ENCODE measurements around the gene GSTO1.
A peak's percentile ranks its signal among the peaks of the same experiment; 100 is the strongest.

The GSTO1 gene

DNA sequence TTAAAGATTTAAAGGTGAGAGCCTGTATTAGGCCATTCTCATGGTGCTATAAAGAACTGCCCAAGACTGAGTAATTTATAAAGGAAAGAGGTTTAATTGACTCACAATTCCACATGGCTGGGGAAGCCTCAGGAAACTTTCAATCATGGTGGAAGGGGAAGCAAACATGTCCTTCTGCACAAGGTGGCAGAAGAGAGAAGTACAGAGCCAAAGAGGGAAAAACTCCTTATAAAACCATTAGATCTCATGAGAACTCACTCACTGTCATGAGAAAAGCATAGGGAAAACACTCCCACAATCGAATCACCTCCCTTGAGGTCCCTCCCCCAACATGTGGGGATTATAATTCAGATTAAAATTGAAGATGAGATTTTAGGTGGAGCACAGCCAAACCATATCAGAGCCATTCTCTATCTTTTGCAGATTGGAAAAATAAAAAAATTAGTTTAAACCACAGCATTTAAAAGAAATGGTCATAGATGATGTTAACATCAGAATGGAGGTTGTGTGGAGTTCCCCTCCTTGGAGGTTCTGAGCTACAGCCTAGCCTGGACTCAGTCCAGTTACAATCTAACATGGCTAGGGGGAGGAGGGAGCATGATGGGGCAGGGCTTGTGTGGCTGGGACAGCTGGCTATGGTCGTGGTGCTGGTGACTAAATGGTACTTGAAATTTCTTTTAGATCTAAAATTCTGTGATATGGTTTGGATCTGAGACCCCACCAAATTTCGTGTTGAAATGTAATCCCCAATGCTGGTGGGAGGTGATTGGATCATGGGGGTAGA is 47.4 kb downstream of the GSTO1 start:
- Histone ChIP-seq H3K79me1 (ENCODE audit: low read length) (peaks cover 3% of the 10 kb centered on the region), H3K27me3 (ENCODE audit: insufficient read depth, low read length) (no peaks in the 10 kb centered on the region), H2BK120ac (ENCODE audit: insufficient read depth, low read length, poor library complexity) (no peak overlapping the region), H3K9me3 (ENCODE audit: insufficient read depth, low read depth, low read length) (no peaks in the 10 kb centered on the region), H3K79me2 (ENCODE audit: control insufficient read depth, insufficient read depth, low read length, poor library complexity) (no peaks in the 10 kb centered on the region), H2AFZ (ENCODE audit: insufficient read depth, low read length, poor library complexity) (no peak overlapping the region), H2AK5ac (ENCODE audit: low read length) (no peak overlapping the region), H3K9ac (ENCODE audit: low read length) (no peak overlapping the region), H3K4me2 (ENCODE audit: low read length) (no peak overlapping the region), H2BK12ac (ENCODE audit: low read length) (no peak overlapping the region), H3K36me3 (ENCODE audit: control insufficient read depth in 1 of 2, insufficient read depth in 2 of 2, low read length in 2 of 2) (no peaks in the 10 kb centered on the region), H3K4me1 (ENCODE audit: control insufficient read depth in 1 of 2, insufficient read depth in 2 of 2, low read length in 2 of 2) (peaks cover 16 to 18% of the 10 kb centered on the region in 2 experiments), H3K27ac (ENCODE audit: low read depth, low read length) (no peak overlapping the region), H4K12ac (ENCODE audit: low read depth, low read length) (no peak overlapping the region), H4K8ac (ENCODE audit: low read depth, low read length) (no peak overlapping the region), H3K18ac (ENCODE audit: low read length) (no peak overlapping the region), H4K91ac (ENCODE audit: low read depth, low read length) (no peak overlapping the region), H3K14ac (ENCODE audit: low read length) (no peak overlapping the region), H3K4me3 (ENCODE audit: low read depth, low read length) (no peak overlapping the region), H3K4ac (ENCODE audit: low read depth, low read length) (no peak overlapping the region), H2BK5ac (ENCODE audit: low read depth, low read length, poor library complexity) (no peak overlapping the region), H3K23ac (ENCODE audit: low read length) (no peak overlapping the region)
- no CpG with 5 or more reads among the region's 3 CpGs for WGBS (ENCODE audit: extremely low coverage, insufficient coverage, insufficient read length)
- no peak for DNase-seq

DNA sequence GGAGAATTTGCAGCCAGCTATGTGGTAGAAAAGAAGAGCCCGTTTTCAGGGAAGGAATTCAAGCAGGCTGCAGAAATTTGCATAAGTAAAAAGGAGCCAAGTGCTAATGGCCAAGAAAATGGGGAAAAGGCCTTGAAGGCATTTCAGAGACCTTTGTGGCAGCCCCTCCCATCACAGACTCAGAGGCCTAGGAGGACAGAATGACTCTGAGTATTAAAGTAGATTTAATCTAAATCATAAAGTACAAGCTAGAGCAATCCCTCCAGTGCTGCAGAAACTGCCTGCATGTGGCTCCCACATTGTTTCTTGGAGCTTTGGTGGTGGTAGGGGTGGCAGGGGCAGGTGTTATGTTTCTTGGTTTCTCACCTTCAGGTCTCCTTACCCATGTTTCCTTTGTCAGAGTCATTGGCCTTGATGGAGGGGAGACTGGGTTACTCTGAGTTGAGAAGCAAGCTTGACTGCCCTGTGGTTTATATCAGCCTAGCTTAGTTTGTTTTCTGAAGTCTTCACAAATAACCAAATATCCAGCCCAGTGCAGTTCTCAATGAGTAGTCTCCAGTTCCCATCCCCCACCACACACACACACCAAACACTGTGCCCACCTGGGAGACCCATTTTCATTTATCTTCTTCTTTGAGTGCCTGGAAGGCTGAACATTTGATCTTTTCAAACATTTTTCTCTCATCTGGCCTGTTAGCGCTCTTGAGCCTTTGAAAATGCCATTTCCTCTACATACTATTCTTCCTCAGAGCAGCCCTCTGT is 49.1 kb downstream of the GSTO1 start:
- no peaks in the 10 kb centered on the region for H3K27me3 ChIP-seq (ENCODE audit: insufficient read depth, low read length)
- no peak overlapping the region for H2AK5ac ChIP-seq (ENCODE audit: low read length)
- H4K8ac ChIP-seq (ENCODE audit: low read depth, low read length): no peak overlapping the region
- no peak overlapping the region for H3K4me3 ChIP-seq (ENCODE audit: low read depth, low read length)
- H3K27ac ChIP-seq (ENCODE audit: low read depth, low read length): no peak overlapping the region
- peak overlapping the region; percentile 27 for H2BK12ac ChIP-seq (ENCODE audit: low read length)
- DNase-seq: no peak
- no peak overlapping the region for H3K14ac ChIP-seq (ENCODE audit: low read length)
- no peaks in the 10 kb centered on the region for H3K79me2 ChIP-seq (ENCODE audit: control insufficient read depth, insufficient read depth, low read length, poor library complexity)
- no peaks in the 10 kb centered on the region for H3K36me3 ChIP-seq (ENCODE audit: control insufficient read depth in 1 of 2, insufficient read depth in 2 of 2, low read length in 2 of 2)
- H2BK5ac ChIP-seq (ENCODE audit: low read depth, low read length, poor library complexity): peak overlapping the region; percentile 11
- H4K91ac ChIP-seq (ENCODE audit: low read depth, low read length): no peak overlapping the region
- no peak overlapping the region for H2BK120ac ChIP-seq (ENCODE audit: insufficient read depth, low read length, poor library complexity)
- H3K23ac ChIP-seq (ENCODE audit: low read length): no peak overlapping the region
- H4K12ac ChIP-seq (ENCODE audit: low read depth, low read length): no peak overlapping the region
- H3K4me1 ChIP-seq (ENCODE audit: control insufficient read depth in 1 of 2, insufficient read depth in 2 of 2, low read length in 2 of 2): peaks cover 11 to 19% of the 10 kb centered on the region in 2 experiments
- H3K9me3 ChIP-seq (ENCODE audit: insufficient read depth, low read depth, low read length): no peaks in the 10 kb centered on the region
- H3K4me2 ChIP-seq (ENCODE audit: low read length): no peak overlapping the region
- no peak overlapping the region for H3K4ac ChIP-seq (ENCODE audit: low read depth, low read length)
- WGBS (ENCODE audit: extremely low coverage, insufficient coverage, insufficient read length): no CpG with 5 or more reads among the region's 2 CpGs
- no peak overlapping the region for H3K9ac ChIP-seq (ENCODE audit: low read length)
- H3K79me1 ChIP-seq (ENCODE audit: low read length): peaks cover 5% of the 10 kb centered on the region
- no peak overlapping the region for H2AFZ ChIP-seq (ENCODE audit: insufficient read depth, low read length, poor library complexity)
- H3K18ac ChIP-seq (ENCODE audit: low read length): no peak overlapping the region

DNA sequence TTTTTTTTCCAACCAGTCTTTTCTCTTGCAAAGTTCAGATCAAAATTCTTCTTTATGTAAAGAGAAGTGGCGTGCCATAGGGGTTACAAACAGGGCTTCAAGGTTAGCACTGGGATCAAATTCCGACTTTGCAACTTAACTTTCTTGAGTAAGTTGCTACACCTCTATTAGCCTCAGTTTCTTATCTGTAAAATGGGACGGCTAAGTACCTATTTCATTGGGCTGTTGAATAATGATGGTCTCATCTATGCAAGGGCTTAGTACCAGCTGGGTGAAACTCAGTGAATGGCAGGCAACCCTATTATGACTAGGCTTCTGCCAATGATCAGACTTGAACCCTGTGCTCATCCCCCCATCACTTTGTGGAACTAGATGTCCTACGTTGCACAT is 49.7 kb downstream of the GSTO1 start:
- no peaks in the 10 kb centered on the region for H3K36me3 ChIP-seq (ENCODE audit: control insufficient read depth in 1 of 2, insufficient read depth in 2 of 2, low read length in 2 of 2)
- peak overlapping the region; percentile 54 for H2BK120ac ChIP-seq (ENCODE audit: insufficient read depth, low read length, poor library complexity)
- peak overlapping the region; percentile 28 for H2AK5ac ChIP-seq (ENCODE audit: low read length)
- DNase-seq: peak in 1 of 2 donors; percentile 38
- H3K27me3 ChIP-seq (ENCODE audit: insufficient read depth, low read length): no peaks in the 10 kb centered on the region
- peak overlapping the region; percentile 61 for H4K8ac ChIP-seq (ENCODE audit: low read depth, low read length)
- H4K91ac ChIP-seq (ENCODE audit: low read depth, low read length): peak overlapping the region; percentile 9
- peak overlapping the region; percentile 63 for H2BK12ac ChIP-seq (ENCODE audit: low read length)
- H3K79me1 ChIP-seq (ENCODE audit: low read length): peaks cover 5% of the 10 kb centered on the region
- no peak overlapping the region for H3K18ac ChIP-seq (ENCODE audit: low read length)
- peak overlapping the region; percentile 60 for H3K27ac ChIP-seq (ENCODE audit: low read depth, low read length)
- peaks cover 11 to 19% of the 10 kb centered on the region in 2 experiments for H3K4me1 ChIP-seq (ENCODE audit: control insufficient read depth in 1 of 2, insufficient read depth in 2 of 2, low read length in 2 of 2)
- WGBS (ENCODE audit: extremely low coverage, insufficient coverage, insufficient read length): no CpG with 5 or more reads among the region's 4 CpGs
- H3K9ac ChIP-seq (ENCODE audit: low read length): no peak overlapping the region
- H2BK5ac ChIP-seq (ENCODE audit: low read depth, low read length, poor library complexity): no peak overlapping the region
- no peak overlapping the region for H4K12ac ChIP-seq (ENCODE audit: low read depth, low read length)
- H3K23ac ChIP-seq (ENCODE audit: low read length): no peak overlapping the region
- no peak overlapping the region for H2AFZ ChIP-seq (ENCODE audit: insufficient read depth, low read length, poor library complexity)
- peak overlapping the region; percentile 47 for H3K14ac ChIP-seq (ENCODE audit: low read length)
- no peak overlapping the region for H3K4me3 ChIP-seq (ENCODE audit: low read depth, low read length)
- H3K9me3 ChIP-seq (ENCODE audit: insufficient read depth, low read depth, low read length): no peaks in the 10 kb centered on the region
- H3K79me2 ChIP-seq (ENCODE audit: control insufficient read depth, insufficient read depth, low read length, poor library complexity): no peaks in the 10 kb centered on the region
- no peak overlapping the region for H3K4me2 ChIP-seq (ENCODE audit: low read length)
- no peak overlapping the region for H3K4ac ChIP-seq (ENCODE audit: low read depth, low read length)

DNA sequence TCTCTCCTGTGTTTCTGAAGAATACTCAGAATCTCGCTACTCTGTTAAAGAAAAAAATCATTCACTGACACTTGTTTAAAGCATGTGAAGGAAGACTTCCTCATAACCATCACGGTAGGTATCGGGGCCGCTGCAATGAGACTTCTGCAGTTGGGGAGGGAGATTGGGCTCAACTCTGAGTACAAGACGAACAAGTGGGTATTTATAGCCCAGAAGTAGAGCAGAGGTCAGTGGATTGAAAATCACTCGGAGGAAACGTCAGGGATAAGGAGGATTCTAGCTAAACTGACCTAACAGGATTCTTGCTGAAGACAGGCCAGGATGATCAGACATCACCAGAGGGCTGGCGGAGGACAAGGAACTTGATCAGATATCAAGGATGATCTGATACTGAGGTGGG is 50.2 kb downstream of the GSTO1 start:
- Histone ChIP-seq H2BK120ac (ENCODE audit: insufficient read depth, low read length, poor library complexity) (no peak overlapping the region), H3K14ac (ENCODE audit: low read length) (no peak overlapping the region), H3K4ac (ENCODE audit: low read depth, low read length) (no peak overlapping the region), H4K91ac (ENCODE audit: low read depth, low read length) (no peak overlapping the region), H4K12ac (ENCODE audit: low read depth, low read length) (no peak overlapping the region), H3K27ac (ENCODE audit: low read depth, low read length) (peak overlapping the region; percentile 60), H2BK5ac (ENCODE audit: low read depth, low read length, poor library complexity) (peak overlapping the region; percentile 36), H3K79me1 (ENCODE audit: low read length) (peaks cover 5% of the 10 kb centered on the region), H3K4me1 (ENCODE audit: control insufficient read depth in 1 of 2, insufficient read depth in 2 of 2, low read length in 2 of 2) (peaks cover 11 to 19% of the 10 kb centered on the region in 2 experiments), H3K9me3 (ENCODE audit: insufficient read depth, low read depth, low read length) (no peaks in the 10 kb centered on the region), H3K9ac (ENCODE audit: low read length) (no peak overlapping the region), H3K18ac (ENCODE audit: low read length) (no peak overlapping the region), H3K23ac (ENCODE audit: low read length) (no peak overlapping the region), H3K79me2 (ENCODE audit: control insufficient read depth, insufficient read depth, low read length, poor library complexity) (no peaks in the 10 kb centered on the region), H3K27me3 (ENCODE audit: insufficient read depth, low read length) (no peaks in the 10 kb centered on the region), H2AFZ (ENCODE audit: insufficient read depth, low read length, poor library complexity) (no peak overlapping the region), H3K4me2 (ENCODE audit: low read length) (peak overlapping the region; percentile 49), H4K8ac (ENCODE audit: low read depth, low read length) (no peak overlapping the region), H3K36me3 (ENCODE audit: control insufficient read depth in 1 of 2, insufficient read depth in 2 of 2, low read length in 2 of 2) (peaks cover 0 to 2% of the 10 kb centered on the region in 2 experiments), H3K4me3 (ENCODE audit: low read depth, low read length) (no peak overlapping the region), H2BK12ac (ENCODE audit: low read length) (no peak overlapping the region), H2AK5ac (ENCODE audit: low read length) (no peak overlapping the region)
- WGBS (ENCODE audit: extremely low coverage, insufficient coverage, insufficient read length): no CpG with 5 or more reads among the region's 8 CpGs
- peak; percentile 92 to 97 for DNase-seq
